Measurements from ENCODE around the gene CLSTN2.

- no peak for TF ChIP-seq CTCF (IDR thresholded peaks at IDR 0.05)
- no peak for TF ChIP-seq POLR2A (IDR thresholded peaks at IDR 0.05)
- no peak for TF ChIP-seq POLR2AphosphoS5 (IDR thresholded peaks at IDR 0.05)
These were observed 218.1 kb downstream of the CLSTN2 start for GRCh38 chr3:140152851-140153639.

Measured in prostate gland (tissue), 2 donors.